Thoracic aorta (tissue), 2 donors: ENCODE results near the gene SIRT5. TPM values are rescaled to one million over a fixed set of nuclear protein-coding genes. Genes with fewer than 3 reads are reported as not detected.

ENCODE experiments used
- ATAC-seq: fragments of 150-250 bp; one replicate; pipeline ENCODE4 v1.8.0; 2017; ENCODE audit warnings: low read depth; ENCODE audit not compliant: insufficient number of reproducible peaks, low FRiP score
- DNase-seq: peaks from one replicate; pipeline ENCODE4 v3.0.0-alpha.2; 2020; ENCODE audit warnings: low spot score
- H3K27ac ChIP-seq, 2 donors: fragments of 200-600 bp; sonication (generic); 1 replicate in 1 of 2; 2 replicates in 1 of 2; pipeline ENCODE4 v1.5.1; 2016; ENCODE audit warnings: mild to moderate bottlenecking in 2 of 2, moderate library complexity in 2 of 2
- H3K27me3 ChIP-seq: fragments of 200-600 bp; sonication (generic); replicated peaks from 2 replicates; pipeline ENCODE4 v1.6.0; 2016; ENCODE audit warnings: mild to moderate bottlenecking; ENCODE audit not compliant: insufficient read depth
- H3K36me3 ChIP-seq: fragments of 200-600 bp; sonication (generic); one replicate; pipeline ENCODE4 v1.5.1; 2016
- H3K4me1 ChIP-seq, 2 donors: fragments of 200-600 bp; sonication (generic); 1 replicate in 1 of 2; 2 replicates in 1 of 2; pipeline versions ENCODE4 v1.5.1 to v1.6.0; 2016; ENCODE audit warnings: low read depth in 2 of 2, mild to moderate bottlenecking in 1 of 2; ENCODE audit not compliant: control insufficient read depth in 1 of 2
- H3K4me3 ChIP-seq: fragments of 200-600 bp; sonication (generic); 2 replicates; pipeline ENCODE4 v1.5.1; 2016; ENCODE audit warnings: mild to moderate bottlenecking
- H3K9me3 ChIP-seq: fragments of 200-600 bp; sonication (generic); 2 replicates; pipeline ENCODE4 v1.5.1; 2016
- CTCF ChIP-seq: fragments of 200-600 bp; sonication (generic); IDR thresholded peaks from one replicate; pipeline ENCODE4 v1.5.1; 2019; ENCODE audit warnings: antibody characterized with exemption
- total RNA-seq, 2 donors: library from RNA; depleted of rRNA; stranded (reverse); fragments of >200 nt; gene quantifications; one replicate each; pipeline versions ENCODE4 v1.1.0 to v1.2.3, GENCODE V29; 2016

SIRT5 gene
- total RNA-seq, 2 donors from 2014 or later: 5.7 to 10.0 TPM

- no peak for ATAC-seq
- no peaks in the 10 kb centered on the region for H3K4me1 ChIP-seq
Observed at GRCh38 chr6:13535306-13535705, 39.1 kb upstream of the SIRT5 start.

GRCh38 chr6:13536796-13537526, 37.4 kb upstream of the SIRT5 start:
- no peak for ATAC-seq
- Histone ChIP-seq H3K27me3 (no peaks in the 10 kb centered on the region), H3K4me1 (no peaks in the 10 kb centered on the region), H3K27ac (no peak overlapping the region), H3K9me3 (no peaks in the 10 kb centered on the region), H3K36me3 (no peaks in the 10 kb centered on the region), H3K4me3 (no peak overlapping the region)
- no peak for DNase-seq
- no peak for TF ChIP-seq CTCF

More at GRCh38 chr6:13535306-13535705, 39.1 kb upstream of the SIRT5 start:
- Histone ChIP-seq H3K36me3 (no peaks in the 10 kb centered on the region), H3K27ac (no peak overlapping the region), H3K9me3 (no peaks in the 10 kb centered on the region), H3K27me3 (no peaks in the 10 kb centered on the region), H3K4me3 (no peak overlapping the region)
- TF ChIP-seq CTCF: no peak
- no peak for DNase-seq

- Histone ChIP-seq H3K9me3 (no peaks in the 10 kb centered on the region), H3K4me1 (no peaks in the 10 kb centered on the region), H3K36me3 (no peaks in the 10 kb centered on the region), H3K4me3 (no peak overlapping the region), H3K27me3 (no peaks in the 10 kb centered on the region), H3K27ac (no peak overlapping the region)
- no peak for DNase-seq
- no peak for ATAC-seq
- no peak for TF ChIP-seq CTCF
Observed at GRCh38 chr6:13537527-13537897, 36.9 kb upstream of the SIRT5 start.

GRCh38 chr6:13538084-13538483, 36.3 kb upstream of the SIRT5 start:
- no peak for ATAC-seq
- Histone ChIP-seq H3K4me1 (no peaks in the 10 kb centered on the region), H3K27ac (no peak overlapping the region), H3K27me3 (no peaks in the 10 kb centered on the region), H3K36me3 (no peaks in the 10 kb centered on the region), H3K4me3 (no peak overlapping the region), H3K9me3 (no peaks in the 10 kb centered on the region)
- no peak for DNase-seq
- TF ChIP-seq CTCF: peak; percentile 40

DNA sequence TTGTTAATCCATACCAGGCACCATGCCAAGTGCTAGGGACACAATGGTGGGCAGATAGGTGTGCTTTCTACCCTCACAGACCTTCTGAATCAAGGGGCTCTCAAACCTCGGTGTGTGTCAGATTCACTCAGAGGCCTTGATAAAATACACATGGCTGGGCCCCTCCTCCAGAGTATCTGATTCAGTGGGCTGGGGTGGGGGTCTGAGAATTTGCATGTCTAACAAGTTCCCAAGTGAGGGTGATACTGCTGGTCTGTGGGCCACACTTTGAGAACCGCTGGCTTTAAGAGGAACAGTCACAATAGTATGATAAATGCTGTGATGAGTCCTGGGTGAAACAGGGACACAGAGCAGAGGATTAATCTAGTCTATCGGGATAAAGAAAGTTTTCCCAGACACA, 35.8 kb upstream of the SIRT5 start:
- ATAC-seq (no peak), DNase-seq (no peak)
- no peak overlapping the region for H3K27ac ChIP-seq
- no peak overlapping the region for H3K4me3 ChIP-seq
- no peak for TF ChIP-seq CTCF
- no peaks in the 10 kb centered on the region for H3K27me3 ChIP-seq
- no peaks in the 10 kb centered on the region for H3K36me3 ChIP-seq
- H3K9me3 ChIP-seq: no peaks in the 10 kb centered on the region
- no peaks in the 10 kb centered on the region for H3K4me1 ChIP-seq
